Tibial nerve (tissue), 4 donors: Measurements from ENCODE around the gene SH3RF3. TPM values are rescaled to one million over a fixed set of nuclear protein-coding genes. Genes with fewer than 3 reads are reported as not detected.
A peak's percentile ranks its signal among the peaks of the same experiment; 100 is the strongest.

ENCODE experiments used
- DNase-seq, 2 donors: peaks; one replicate each; pipeline ENCODE4 v3.0.0-alpha.2; 2019; ENCODE audit warnings: low spot score in 2 of 2
- H3K27ac ChIP-seq, 4 donors: fragments of 200-600 bp; sonication (generic) in 3 of 4; one replicate each; pipeline ENCODE4 v1.5.1; 2017 to 2019; ENCODE audit warnings: mild to moderate bottlenecking in 1 of 4
- H3K27me3 ChIP-seq, 2 donors: fragments of 200-600 bp; sonication (generic) in 1 of 2; one replicate each; pipeline versions ENCODE4 v1.5.1 to v1.6.0; 2017 to 2019
- H3K36me3 ChIP-seq, 3 donors: fragments of 200-600 bp; sonication (generic); one replicate each; pipeline ENCODE4 v1.5.1; 2018 to 2019
- H3K4me1 ChIP-seq, 4 donors: fragments of 200-600 bp; sonication (generic) in 3 of 4; one replicate each; pipeline ENCODE4 v1.5.1; 2017 to 2019
- H3K4me3 ChIP-seq, 4 donors: fragments of 200-600 bp; sonication (generic) in 3 of 4; one replicate each; pipeline ENCODE4 v1.5.1; 2017 to 2019; ENCODE audit warnings: mild to moderate bottlenecking in 1 of 4, moderate library complexity in 1 of 4
- H3K9me3 ChIP-seq, 4 donors: fragments of 200-600 bp; sonication (generic) in 3 of 4; one replicate each; pipeline ENCODE4 v1.5.1; 2017 to 2019
- CTCF ChIP-seq, 5 experiments: fragments of 200-600 bp in 3 of 5; fragments of 450-650 bp in 2 of 5; sonication (generic) in 3 of 5; IDR thresholded peaks; one replicate each; pipeline ENCODE4 v1.5.1; 2016 to 2019; ENCODE audit warnings: antibody characterized with exemption in 5 of 5, mild to moderate bottlenecking in 3 of 5, moderate library complexity in 2 of 5
- EP300 ChIP-seq, 2 donors: sonication (generic); formaldehyde crosslinking; IDR thresholded peaks; one replicate each; pipeline ENCODE4 v1.6.1; 2017; ENCODE audit warnings: antibody characterized with exemption in 2 of 2, mild to moderate bottlenecking in 1 of 2
- POLR2A ChIP-seq, 2 donors: fragments of 450-650 bp; IDR thresholded peaks; one replicate each; pipeline ENCODE4 v1.6.1; 2017; ENCODE audit warnings: antibody characterized with exemption in 2 of 2, mild to moderate bottlenecking in 2 of 2, moderate library complexity in 2 of 2
- WGBS, 2 donors: methylation state at CpG; one replicate each; pipeline ENCODE4 v1.1.5; 2018; 5-methylcytosine and 5-hydroxymethylcytosine counted together
- total RNA-seq, 4 donors: library from RNA; depleted of rRNA; stranded (reverse); fragments of >200 nt; gene quantifications; one replicate each; pipeline ENCODE4 v1.1.0, GENCODE V29; 2016

The SH3RF3 gene
- total RNA-seq, 4 donors from 2014 or later: 6.9 to 18.0 (median 11.4) TPM

- peak overlapping the region in 2 of 4 donors; percentile 53 to 61 for H3K27ac ChIP-seq
- H3K27me3 ChIP-seq: no peaks in the 10 kb centered on the region
- H3K4me3 ChIP-seq: no peak overlapping the region
- no peaks in the 10 kb centered on the region for H3K36me3 ChIP-seq
- TF ChIP-seq POLR2A (IDR thresholded peaks at IDR 0.05): no peak
- no peak for TF ChIP-seq EP300 (IDR thresholded peaks at IDR 0.05)
- no peak for TF ChIP-seq CTCF (IDR thresholded peaks at IDR 0.05)
- 73 to 75% methylated on average over 4 of the region's 4 CpGs for WGBS, 2 donors
- DNase-seq: no peak
- no peaks in the 10 kb centered on the region for H3K9me3 ChIP-seq
- peaks cover 0 to 58% (median 15%) of the 10 kb centered on the region in 4 donors for H3K4me1 ChIP-seq
Observed at GRCh38 chr2:109326306-109326705, 197.3 kb downstream of the SH3RF3 start.

- Histone ChIP-seq H3K36me3 (no peaks in the 10 kb centered on the region), H3K4me1 (peaks cover 0 to 43% (median 20%) of the 10 kb centered on the region in 4 donors), H3K27ac (no peak overlapping the region), H3K27me3 (no peaks in the 10 kb centered on the region), H3K9me3 (no peaks in the 10 kb centered on the region), H3K4me3 (no peak overlapping the region)
- no peak for TF ChIP-seq POLR2A (IDR thresholded peaks at IDR 0.05)
- TF ChIP-seq EP300 (IDR thresholded peaks at IDR 0.05): no peak
- no peak for TF ChIP-seq CTCF (IDR thresholded peaks at IDR 0.05)
- 91% methylated on average over 4 of the region's 4 CpGs for WGBS, 2 donors
- no peak for DNase-seq
Observed at GRCh38 chr2:109330056-109330455, 201.1 kb downstream of the SH3RF3 start.

GRCh38 chr2:109331081-109331480, 202.1 kb downstream of the SH3RF3 start:
- Histone ChIP-seq H3K27ac (no peak overlapping the region), H3K4me1 (peaks cover 0 to 40% (median 15%) of the 10 kb centered on the region in 4 donors), H3K9me3 (no peaks in the 10 kb centered on the region), H3K36me3 (no peaks in the 10 kb centered on the region), H3K27me3 (no peaks in the 10 kb centered on the region), H3K4me3 (no peak overlapping the region)
- DNase-seq: no peak
- TF ChIP-seq CTCF (IDR thresholded peaks at IDR 0.05) (no peak), EP300 (IDR thresholded peaks at IDR 0.05) (no peak)
- 62 to 66% methylated on average over 4 of the region's 4 CpGs for WGBS, 2 donors

GRCh38 chr2:109331896-109332848, 203.2 kb downstream of the SH3RF3 start:
- peak; percentile 70 to 75 for DNase-seq
- TF ChIP-seq EP300 (IDR thresholded peaks at IDR 0.05) (peak in 1 of 2 donors; percentile 66), POLR2A (IDR thresholded peaks at IDR 0.05) (no peak)
- Histone ChIP-seq H3K9me3 (no peaks in the 10 kb centered on the region), H3K4me1 (peaks cover 0 to 41% (median 13%) of the 10 kb centered on the region in 4 donors), H3K27me3 (no peaks in the 10 kb centered on the region), H3K27ac (peak overlapping the region in 2 of 4 donors; percentile 62 to 64), H3K36me3 (no peaks in the 10 kb centered on the region), H3K4me3 (peak overlapping the region in 1 of 4 donors; percentile 29)
- WGBS, 2 donors: 39 to 47% methylated on average over 22 to 24 of the region's 24 CpGs

GRCh38 chr2:109332880-109333279, 203.9 kb downstream of the SH3RF3 start:
- no peak overlapping the region for H3K27ac ChIP-seq
- H3K36me3 ChIP-seq: no peaks in the 10 kb centered on the region
- WGBS, 2 donors: 84 to 90% methylated on average over 9 of the region's 9 CpGs
- no peak overlapping the region for H3K4me3 ChIP-seq
- DNase-seq: no peak
- peaks cover 0 to 41% (median 13%) of the 10 kb centered on the region in 4 donors for H3K4me1 ChIP-seq
- no peaks in the 10 kb centered on the region for H3K27me3 ChIP-seq
- no peaks in the 10 kb centered on the region for H3K9me3 ChIP-seq
- no peak for TF ChIP-seq CTCF (IDR thresholded peaks at IDR 0.05)
- TF ChIP-seq POLR2A (IDR thresholded peaks at IDR 0.05): no peak
- TF ChIP-seq EP300 (IDR thresholded peaks at IDR 0.05): no peak
